ENCODE data around the gene GRK4. TPM values are rescaled to one million over a fixed set of nuclear protein-coding genes. Genes with fewer than 3 reads are reported as not detected.

Gene GRK4
- total RNA-seq, 4 donors from 2014 or later = 5.1 to 6.5 (median 6.1) TPM

- TF ChIP-seq, protein P1, sequence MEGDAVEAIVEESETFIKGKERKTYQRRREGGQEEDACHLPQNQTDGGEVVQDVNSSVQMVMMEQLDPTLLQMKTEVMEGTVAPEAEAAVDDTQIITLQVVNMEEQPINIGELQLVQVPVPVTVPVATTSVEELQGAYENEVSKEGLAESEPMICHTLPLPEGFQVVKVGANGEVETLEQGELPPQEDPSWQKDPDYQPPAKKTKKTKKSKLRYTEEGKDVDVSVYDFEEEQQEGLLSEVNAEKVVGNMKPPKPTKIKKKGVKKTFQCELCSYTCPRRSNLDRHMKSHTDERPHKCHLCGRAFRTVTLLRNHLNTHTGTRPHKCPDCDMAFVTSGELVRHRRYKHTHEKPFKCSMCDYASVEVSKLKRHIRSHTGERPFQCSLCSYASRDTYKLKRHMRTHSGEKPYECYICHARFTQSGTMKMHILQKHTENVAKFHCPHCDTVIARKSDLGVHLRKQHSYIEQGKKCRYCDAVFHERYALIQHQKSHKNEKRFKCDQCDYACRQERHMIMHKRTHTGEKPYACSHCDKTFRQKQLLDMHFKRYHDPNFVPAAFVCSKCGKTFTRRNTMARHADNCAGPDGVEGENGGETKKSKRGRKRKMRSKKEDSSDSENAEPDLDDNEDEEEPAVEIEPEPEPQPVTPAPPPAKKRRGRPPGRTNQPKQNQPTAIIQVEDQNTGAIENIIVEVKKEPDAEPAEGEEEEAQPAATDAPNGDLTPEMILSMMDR (IDR thresholded peaks at IDR 0.05) = no peak
- no peak for DNase-seq (ENCODE audit: low spot score)
- ATAC-seq (ENCODE audit: low FRiP score) = no peak
Observed at GRCh38 chr4:3034231-3034630, 70.9 kb downstream of the GRK4 start.

DNA sequence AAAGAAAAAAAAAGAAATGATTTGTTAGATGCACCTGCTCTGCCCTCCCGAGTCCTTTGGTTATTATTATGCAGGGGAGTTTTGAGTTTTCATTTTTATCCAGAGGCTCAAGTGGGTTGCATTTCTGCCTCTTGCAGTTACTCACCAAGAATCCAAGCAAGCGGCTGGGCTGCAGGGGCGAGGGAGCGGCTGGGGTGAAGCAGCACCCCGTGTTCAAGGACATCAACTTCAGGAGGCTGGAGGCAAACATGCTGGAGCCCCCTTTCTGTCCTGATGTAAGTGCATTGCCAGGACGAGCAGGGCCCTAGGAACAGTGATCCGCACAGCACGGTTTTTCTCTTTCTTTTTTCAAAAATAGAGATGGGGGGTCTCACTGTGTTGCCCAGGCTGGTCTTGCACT lies 71.9 kb downstream of the GRK4 start:
- ATAC-seq (ENCODE audit: low FRiP score) (no peak), DNase-seq (ENCODE audit: low spot score) (no peak)
- TF ChIP-seq, protein P1 (IDR thresholded peaks at IDR 0.05) = no peak

- ATAC-seq (ENCODE audit: low FRiP score) (no peak), DNase-seq (ENCODE audit: low spot score) (no peak)
- TF ChIP-seq, protein P1 (IDR thresholded peaks at IDR 0.05) = no peak
Observed at GRCh38 chr4:3035674-3036073, 72.3 kb downstream of the GRK4 start.

DNA sequence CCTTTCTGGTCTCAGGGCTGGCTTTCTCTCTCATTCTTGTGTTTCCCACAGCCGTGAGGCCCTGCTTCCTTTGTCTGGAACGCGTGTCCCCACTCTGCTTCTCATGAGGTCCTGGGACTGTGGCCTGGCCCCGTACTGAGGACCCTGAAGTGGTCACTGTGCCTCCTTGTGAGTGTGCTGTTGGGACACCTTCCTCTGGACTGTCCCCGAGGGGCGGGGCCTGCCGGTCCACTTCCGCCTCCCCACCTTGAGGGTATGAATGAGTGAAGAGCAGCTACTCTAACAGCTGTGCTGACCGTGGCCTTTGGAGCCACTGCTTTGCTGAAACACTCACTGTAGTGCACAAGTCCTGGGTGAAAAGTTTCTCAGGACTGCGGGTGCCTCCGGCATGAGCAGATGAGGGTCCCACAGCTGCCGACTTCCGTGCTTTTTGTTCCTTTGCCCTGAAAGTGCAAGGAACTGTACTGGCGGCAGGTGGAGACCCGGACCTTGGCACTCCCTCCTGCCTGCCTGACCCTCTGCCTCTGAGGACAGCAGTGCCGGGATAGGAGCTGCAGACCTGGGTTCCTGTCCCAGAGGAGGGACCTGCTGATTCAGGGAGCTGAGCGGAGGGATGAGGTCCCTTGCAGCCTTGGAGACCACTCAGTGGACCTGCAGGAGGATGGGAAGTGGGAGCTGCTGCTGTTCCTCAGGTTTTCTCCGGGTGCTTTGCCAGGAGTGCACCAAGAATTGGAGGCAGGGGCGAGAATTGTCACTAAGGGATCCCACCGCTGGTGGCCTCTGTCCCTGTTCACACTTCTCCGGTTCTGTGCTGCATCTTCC lies 73.0 kb downstream of the GRK4 start:
- ATAC-seq (ENCODE audit: low FRiP score) = no peak
- TF ChIP-seq, protein P1 (IDR thresholded peaks at IDR 0.05) = no peak
- no peak for DNase-seq (ENCODE audit: low spot score)

DNA sequence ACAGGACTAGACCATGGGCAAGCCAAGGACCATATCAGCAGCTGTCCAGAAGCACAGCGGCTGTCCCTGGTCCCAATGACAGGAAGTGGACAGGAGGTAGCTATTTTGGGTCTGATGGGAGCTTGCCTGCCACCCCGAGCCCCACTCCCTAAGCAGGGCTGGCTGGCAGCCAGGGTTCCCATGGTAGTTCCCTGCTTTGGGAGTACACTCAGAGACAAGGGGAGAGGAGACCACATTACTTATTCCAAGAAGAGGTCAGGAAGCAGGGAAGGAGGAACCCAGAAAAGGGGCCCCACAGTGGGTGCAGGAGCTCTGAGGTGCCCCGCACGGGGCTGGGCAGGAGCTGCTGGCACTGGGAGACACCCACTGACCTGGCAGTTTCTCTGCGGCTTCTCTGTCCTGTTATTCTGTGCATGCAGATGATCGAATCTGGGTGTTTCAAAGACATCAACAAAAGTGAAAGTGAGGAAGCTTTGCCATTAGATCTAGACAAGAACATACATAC lies 74.6 kb downstream of the GRK4 start:
- no peak for DNase-seq (ENCODE audit: low spot score)
- ATAC-seq (ENCODE audit: low FRiP score) = peak; percentile 11

GRCh38 chr4:3039706-3040366 lies 76.5 kb downstream of the GRK4 start:
- TF ChIP-seq, protein P1 (IDR thresholded peaks at IDR 0.05) = no peak
- DNase-seq (ENCODE audit: low spot score) (no peak), ATAC-seq (ENCODE audit: low FRiP score) (no peak)

More for the DNA sequence above, 74.6 kb downstream of the GRK4 start:
- TF ChIP-seq, protein P1 (IDR thresholded peaks at IDR 0.05) = no peak

Data from omental fat pad (tissue), 4 donors.